ENCODE measurements around the gene COL6A3.

The COL6A3 gene

GRCh38 chr2:237326266-237327171, 87.4 kb downstream of the COL6A3 start:
- H3K4me3 ChIP-seq = no peak overlapping the region
- DNase-seq (ENCODE audit: low spot score) = no peak
- peak overlapping the region; percentile 58 to 62 for H3K27ac ChIP-seq
- TF ChIP-seq CTCF (IDR thresholded peaks at IDR 0.05) = no peak

- peak overlapping the region; percentile 43 for H3K27ac ChIP-seq
These were observed 89.1 kb downstream of the COL6A3 start for GRCh38 chr2:237324837-237325236.

DNA sequence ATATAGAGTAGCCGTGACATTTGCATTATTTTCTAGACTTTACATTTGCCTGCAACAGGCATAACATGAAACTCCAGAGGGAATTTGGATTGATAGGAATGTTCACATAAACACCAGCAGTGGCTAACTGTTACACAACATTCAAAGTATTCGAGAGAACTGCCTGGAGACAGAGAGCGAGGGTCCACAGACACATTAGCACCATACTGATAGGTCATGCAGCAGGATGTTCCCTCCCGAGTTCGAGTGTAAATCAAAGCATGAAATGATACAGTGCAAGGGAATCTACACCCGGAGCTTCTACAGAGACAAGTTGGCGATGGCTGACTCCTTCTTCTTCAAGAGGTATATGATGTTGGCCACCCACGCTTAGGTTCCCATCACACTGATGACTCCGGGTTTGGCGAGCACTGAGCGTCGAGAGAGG, 89.5 kb downstream of the COL6A3 start:
- peak overlapping the region; percentile 43 for H3K27ac ChIP-seq
- TF ChIP-seq CTCF (IDR thresholded peaks at IDR 0.05) = no peak
- H3K4me3 ChIP-seq = no peak overlapping the region
- no peak for DNase-seq (ENCODE audit: low spot score)

More at GRCh38 chr2:237324837-237325236, 89.1 kb downstream of the COL6A3 start:
- H3K4me3 ChIP-seq = no peak overlapping the region
- DNase-seq (ENCODE audit: low spot score) = no peak
- no peak for TF ChIP-seq CTCF (IDR thresholded peaks at IDR 0.05)

- H3K4me3 ChIP-seq = no peak overlapping the region
- H3K27ac ChIP-seq = peak overlapping the region in 1 of 2 donors; percentile 38
- no peak for TF ChIP-seq CTCF (IDR thresholded peaks at IDR 0.05)
- DNase-seq (ENCODE audit: low spot score) = no peak
These were observed 90.3 kb downstream of the COL6A3 start for GRCh38 chr2:237323656-237324055.

DNA sequence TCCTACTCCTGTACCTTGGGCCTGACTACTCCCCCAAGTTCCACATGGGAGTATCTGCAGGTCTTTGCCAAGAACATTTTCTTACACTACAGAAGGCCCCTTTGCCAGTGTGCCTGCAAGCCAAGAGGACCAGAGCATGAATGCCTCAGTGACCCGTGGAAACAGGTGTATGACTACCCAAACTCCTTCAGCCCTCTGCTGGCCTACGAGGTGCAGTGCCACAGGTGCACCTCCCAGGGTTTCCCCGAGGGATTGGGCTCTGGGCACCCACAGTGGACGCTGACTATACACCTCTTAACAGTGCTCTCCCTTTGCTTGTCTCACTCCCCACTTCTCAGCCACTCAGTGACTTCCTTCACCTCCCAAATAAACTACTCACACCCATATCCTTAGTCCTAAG, 91.4 kb downstream of the COL6A3 start:
- Histone ChIP-seq H3K4me3 (no peak overlapping the region), H3K27ac (peak overlapping the region; percentile 83 to 84)
- no peak for TF ChIP-seq CTCF (IDR thresholded peaks at IDR 0.05)
- no peak for DNase-seq (ENCODE audit: low spot score)

- no peak for DNase-seq (ENCODE audit: low spot score)
- no peak for TF ChIP-seq CTCF (IDR thresholded peaks at IDR 0.05)
- peak overlapping the region; percentile 83 to 84 for H3K27ac ChIP-seq
- no peak overlapping the region for H3K4me3 ChIP-seq
These were observed 92.2 kb downstream of the COL6A3 start for GRCh38 chr2:237321746-237322145.

Measured in coronary artery (tissue), 2 donors.